T-helper 2 cell treated with Interferon-gamma antibody and Interleukin-4, amounts not matched to agents 5 μg/mL and 100 μg/mL, for 36 hours (primary cell): ENCODE results near the gene TEX22.

ENCODE experiments used
- DNase-seq: peaks from one replicate; pipeline ENCODE4 v3.0.0; 2021; ENCODE audit warnings: low spot score
- H3K27ac Mint-ChIP-seq: one replicate; pipeline ENCODE4 v1.8.0; 2021; ENCODE audit warnings: mild to moderate bottlenecking, mixed read lengths
- H3K27me3 Mint-ChIP-seq: one replicate; pipeline ENCODE4 v1.8.0; 2021; ENCODE audit warnings: low read depth, mixed read lengths
- H3K36me3 Mint-ChIP-seq: one replicate; pipeline ENCODE4 v1.8.0; 2021; ENCODE audit warnings: low read depth, mixed read lengths
- H3K4me1 Mint-ChIP-seq: one replicate; pipeline ENCODE4 v1.8.0; 2021; ENCODE audit warnings: low read depth, mixed read lengths
- H3K4me3 Mint-ChIP-seq: one replicate; pipeline ENCODE4 v1.8.0; 2022; ENCODE audit warnings: mild to moderate bottlenecking, moderate library complexity, mixed read lengths
- H3K9me3 Mint-ChIP-seq: one replicate; pipeline ENCODE4 v1.8.0; 2021; ENCODE audit warnings: mixed read lengths

The TEX22 gene

DNA sequence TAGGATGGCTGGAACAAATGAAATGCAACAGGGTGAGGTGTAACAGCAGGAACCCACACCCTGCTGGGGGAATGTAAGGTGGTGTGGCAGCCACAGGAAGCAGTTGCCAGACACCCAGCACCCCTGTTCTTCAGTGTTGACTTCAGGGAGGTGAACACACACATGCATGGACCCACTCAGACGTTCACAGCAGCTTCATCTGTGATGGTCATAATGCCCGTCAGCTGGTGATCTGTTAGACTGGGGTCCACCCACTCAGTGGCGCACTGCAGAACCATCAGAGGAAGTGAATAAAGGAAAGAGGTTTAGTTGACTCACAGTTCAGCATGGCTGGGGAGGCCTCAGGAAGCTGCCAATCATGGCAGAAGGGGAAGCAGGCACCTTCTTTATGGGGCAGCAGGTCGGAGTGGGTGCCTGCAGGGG, 22.7 kb upstream of the TEX22 start:
- DNase-seq = peak; percentile 74
- Mint-ChIP-seq H3K27ac (peak overlapping the region; percentile 87), H3K36me3 (no peaks in the 10 kb centered on the region), H3K9me3 (no peaks in the 10 kb centered on the region), H3K4me1 (peaks cover 8% of the 10 kb centered on the region), H3K27me3 (no peaks in the 10 kb centered on the region), H3K4me3 (peak overlapping the region; percentile 61)

GRCh38 chr14:105376521-105377440, 21.6 kb upstream of the TEX22 start:
- Mint-ChIP-seq H3K4me1 (peaks cover 8% of the 10 kb centered on the region), H3K4me3 (no peak overlapping the region), H3K9me3 (no peaks in the 10 kb centered on the region), H3K36me3 (no peaks in the 10 kb centered on the region), H3K27me3 (no peaks in the 10 kb centered on the region), H3K27ac (no peak overlapping the region)
- no peak for DNase-seq

GRCh38 chr14:105377555-105378182, 20.7 kb upstream of the TEX22 start:
- no peaks in the 10 kb centered on the region for H3K36me3 Mint-ChIP-seq
- H3K9me3 Mint-ChIP-seq = no peaks in the 10 kb centered on the region
- peaks cover 8% of the 10 kb centered on the region for H3K4me1 Mint-ChIP-seq
- H3K27me3 Mint-ChIP-seq = no peaks in the 10 kb centered on the region
- DNase-seq = no peak
- no peak overlapping the region for H3K4me3 Mint-ChIP-seq
- peak overlapping the region; percentile 11 for H3K27ac Mint-ChIP-seq

GRCh38 chr14:105378199-105378598, 20.1 kb upstream of the TEX22 start:
- H3K9me3 Mint-ChIP-seq = no peaks in the 10 kb centered on the region
- no peak overlapping the region for H3K4me3 Mint-ChIP-seq
- peaks cover 8% of the 10 kb centered on the region for H3K4me1 Mint-ChIP-seq
- no peaks in the 10 kb centered on the region for H3K27me3 Mint-ChIP-seq
- H3K36me3 Mint-ChIP-seq = no peaks in the 10 kb centered on the region
- H3K27ac Mint-ChIP-seq = no peak overlapping the region
- DNase-seq = no peak

- peaks cover 8% of the 10 kb centered on the region for H3K4me1 Mint-ChIP-seq
These were observed 19.3 kb upstream of the TEX22 start for GRCh38 chr14:105378873-105379685.

GRCh38 chr14:105379946-105380345, 18.4 kb upstream of the TEX22 start:
- Mint-ChIP-seq H3K27ac (no peak overlapping the region), H3K4me3 (no peak overlapping the region), H3K36me3 (no peaks in the 10 kb centered on the region), H3K4me1 (peaks cover 8% of the 10 kb centered on the region), H3K9me3 (no peaks in the 10 kb centered on the region), H3K27me3 (no peaks in the 10 kb centered on the region)
- DNase-seq = no peak

More at GRCh38 chr14:105378873-105379685, 19.3 kb upstream of the TEX22 start:
- no peak overlapping the region for H3K27ac Mint-ChIP-seq
- no peaks in the 10 kb centered on the region for H3K27me3 Mint-ChIP-seq
- no peaks in the 10 kb centered on the region for H3K36me3 Mint-ChIP-seq
- no peak overlapping the region for H3K4me3 Mint-ChIP-seq
- H3K9me3 Mint-ChIP-seq = no peaks in the 10 kb centered on the region
- no peak for DNase-seq

DNA sequence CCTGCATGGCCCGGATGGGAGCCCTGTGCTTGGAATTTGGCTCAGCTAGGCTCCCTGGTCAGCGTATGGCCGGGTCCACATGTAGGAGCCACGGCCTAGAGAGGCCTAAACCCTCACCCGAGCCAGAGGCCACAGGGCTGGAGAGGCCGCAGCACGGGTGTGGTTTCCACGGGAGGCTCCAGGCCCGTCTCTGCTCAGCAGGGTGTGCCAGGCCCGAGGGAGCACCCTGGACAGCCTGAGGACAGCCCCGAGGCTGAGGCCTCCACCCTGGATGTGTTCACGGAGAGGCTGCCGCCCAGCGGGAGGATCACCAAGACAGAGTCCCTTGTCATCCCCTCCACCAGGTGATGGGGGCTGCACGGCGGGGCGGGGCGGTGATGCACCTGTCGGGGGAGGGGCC, 17.6 kb upstream of the TEX22 start:
- Mint-ChIP-seq H3K27ac (no peak overlapping the region), H3K36me3 (no peaks in the 10 kb centered on the region), H3K27me3 (no peaks in the 10 kb centered on the region), H3K4me3 (no peak overlapping the region), H3K4me1 (peaks cover 4% of the 10 kb centered on the region), H3K9me3 (no peaks in the 10 kb centered on the region)
- DNase-seq = no peak

- DNase-seq = no peak
- no peak overlapping the region for H3K4me3 Mint-ChIP-seq
These were observed 16.6 kb upstream of the TEX22 start for GRCh38 chr14:105381446-105382342.

DNA sequence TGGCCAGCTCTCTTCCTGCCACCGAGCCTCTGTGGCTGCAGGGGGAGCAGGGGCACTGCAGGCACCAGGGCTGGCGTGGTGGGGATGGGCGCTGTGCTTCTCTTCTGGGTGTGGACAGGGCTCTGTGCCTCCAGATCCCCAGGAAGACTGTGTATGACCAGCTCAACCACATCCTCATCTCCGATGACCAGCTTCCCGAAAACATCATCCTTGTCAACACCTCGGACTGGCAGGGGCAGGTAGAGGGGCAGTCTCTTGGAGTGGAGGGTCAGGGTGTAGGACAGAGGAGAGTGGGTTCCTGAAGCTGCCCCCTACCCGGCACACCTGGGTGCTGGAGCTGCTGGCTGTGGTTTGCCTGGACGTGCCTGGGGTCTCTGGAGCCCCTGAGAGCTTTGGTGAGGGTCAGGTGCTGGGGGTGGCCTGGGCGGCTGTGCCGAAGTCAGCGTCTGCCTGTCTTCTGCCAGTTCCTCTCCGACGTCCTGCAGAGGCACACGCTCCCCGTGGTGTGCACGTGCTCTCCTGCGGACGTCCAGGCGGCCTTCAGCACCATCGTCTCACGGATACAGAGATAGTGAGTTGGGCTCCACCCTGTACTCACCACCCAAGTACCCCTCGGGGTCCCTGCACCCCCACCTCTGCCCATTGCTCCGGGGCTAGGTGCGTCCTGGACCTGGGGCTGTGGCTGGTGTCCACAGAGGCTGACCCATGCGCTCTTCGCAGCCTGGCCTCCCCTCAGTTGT, 15.8 kb upstream of the TEX22 start:
- Mint-ChIP-seq H3K36me3 (no peaks in the 10 kb centered on the region), H3K4me1 (no peaks in the 10 kb centered on the region), H3K27me3 (no peaks in the 10 kb centered on the region), H3K4me3 (no peak overlapping the region), H3K9me3 (no peaks in the 10 kb centered on the region), H3K27ac (no peak overlapping the region)
- DNase-seq = no peak

More at GRCh38 chr14:105381446-105382342, 16.6 kb upstream of the TEX22 start:
- no peak overlapping the region for H3K27ac Mint-ChIP-seq
- H3K4me1 Mint-ChIP-seq = no peaks in the 10 kb centered on the region
- no peaks in the 10 kb centered on the region for H3K9me3 Mint-ChIP-seq
- H3K27me3 Mint-ChIP-seq = no peaks in the 10 kb centered on the region
- H3K36me3 Mint-ChIP-seq = no peaks in the 10 kb centered on the region

- H3K9me3 Mint-ChIP-seq = no peaks in the 10 kb centered on the region
- no peaks in the 10 kb centered on the region for H3K4me1 Mint-ChIP-seq
- H3K4me3 Mint-ChIP-seq = no peak overlapping the region
- no peak for DNase-seq
- no peaks in the 10 kb centered on the region for H3K27me3 Mint-ChIP-seq
- no peak overlapping the region for H3K27ac Mint-ChIP-seq
- H3K36me3 Mint-ChIP-seq = no peaks in the 10 kb centered on the region
These were observed 15.1 kb upstream of the TEX22 start for GRCh38 chr14:105383083-105383730.

DNA sequence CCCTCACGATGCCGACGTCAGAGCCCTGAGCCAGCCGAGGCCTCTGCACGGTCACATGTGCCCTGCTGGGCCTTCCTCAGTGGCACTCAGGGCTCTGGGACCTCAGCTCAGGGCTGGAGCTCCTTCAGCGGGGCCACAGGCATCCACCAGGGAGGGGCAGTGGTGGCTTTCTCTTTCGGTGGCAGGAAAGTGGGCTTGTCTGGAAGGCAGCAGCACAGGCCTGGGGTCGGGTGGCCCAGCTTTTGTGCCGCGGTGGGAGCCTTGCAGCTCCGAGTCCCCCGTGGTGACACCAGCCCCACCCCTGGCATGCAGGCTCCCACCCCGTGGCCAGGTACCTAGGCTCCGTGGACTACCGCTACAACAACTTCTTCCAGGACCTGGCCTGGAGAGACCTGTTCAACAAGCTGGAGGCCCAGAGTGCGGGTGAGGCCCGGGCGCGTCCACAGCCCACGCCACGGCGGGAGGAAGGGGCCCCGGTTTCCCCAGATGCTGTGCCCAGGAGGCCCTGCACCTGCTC, 14.2 kb upstream of the TEX22 start:
- Mint-ChIP-seq H3K27ac (no peak overlapping the region), H3K4me1 (no peaks in the 10 kb centered on the region), H3K9me3 (no peaks in the 10 kb centered on the region), H3K36me3 (no peaks in the 10 kb centered on the region), H3K27me3 (no peaks in the 10 kb centered on the region), H3K4me3 (no peak overlapping the region)
- no peak for DNase-seq

DNA sequence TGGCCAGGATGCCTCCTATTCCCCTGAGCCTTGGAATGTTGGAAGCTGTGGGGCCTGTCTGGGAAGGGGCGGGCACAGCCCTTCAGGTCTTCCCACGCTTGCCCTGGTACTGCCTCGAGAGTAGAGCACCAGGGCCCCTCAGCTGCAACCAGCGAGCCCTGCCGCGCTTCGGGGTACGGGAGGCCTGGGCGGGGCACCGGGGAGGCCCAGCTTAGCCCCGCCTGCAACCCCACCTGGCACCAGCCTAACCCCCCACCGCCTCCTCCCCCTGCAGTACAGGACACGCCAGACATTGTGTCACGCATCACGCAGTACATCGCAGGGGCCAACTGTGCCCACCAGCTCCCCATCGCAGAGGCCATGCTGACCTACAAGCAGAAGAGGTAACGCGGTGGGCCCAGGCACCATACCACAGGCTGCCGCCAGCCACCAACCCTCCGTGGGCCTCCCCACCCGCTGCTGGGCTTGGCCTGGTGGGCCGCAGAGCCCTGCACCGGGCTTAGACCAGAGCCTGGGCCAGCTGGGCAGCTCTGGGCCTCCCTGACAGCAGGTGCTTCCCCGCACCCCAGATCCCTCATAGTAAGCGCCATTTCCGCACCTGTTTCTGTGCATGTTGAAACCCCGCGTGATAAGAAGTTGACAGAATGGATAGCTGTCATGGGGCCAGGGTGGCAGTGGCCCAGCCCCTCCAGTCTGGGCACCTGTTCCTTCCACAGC, 13.6 kb upstream of the TEX22 start:
- no peak overlapping the region for H3K27ac Mint-ChIP-seq
- H3K9me3 Mint-ChIP-seq = no peaks in the 10 kb centered on the region
- H3K4me3 Mint-ChIP-seq = no peak overlapping the region

More for the DNA sequence above, 13.6 kb upstream of the TEX22 start:
- Mint-ChIP-seq H3K27me3 (no peaks in the 10 kb centered on the region), H3K36me3 (no peaks in the 10 kb centered on the region), H3K4me1 (no peaks in the 10 kb centered on the region)
- no peak for DNase-seq
